ENCODE data around the gene PDZD2. TPM values are rescaled to one million over a fixed set of nuclear protein-coding genes. Genes with fewer than 3 reads are reported as not detected.

The PDZD2 gene
- total and polyA plus RNA-seq, 2 experiments from 2014 or later, result 8.3 to 16.9 TPM

DNA sequence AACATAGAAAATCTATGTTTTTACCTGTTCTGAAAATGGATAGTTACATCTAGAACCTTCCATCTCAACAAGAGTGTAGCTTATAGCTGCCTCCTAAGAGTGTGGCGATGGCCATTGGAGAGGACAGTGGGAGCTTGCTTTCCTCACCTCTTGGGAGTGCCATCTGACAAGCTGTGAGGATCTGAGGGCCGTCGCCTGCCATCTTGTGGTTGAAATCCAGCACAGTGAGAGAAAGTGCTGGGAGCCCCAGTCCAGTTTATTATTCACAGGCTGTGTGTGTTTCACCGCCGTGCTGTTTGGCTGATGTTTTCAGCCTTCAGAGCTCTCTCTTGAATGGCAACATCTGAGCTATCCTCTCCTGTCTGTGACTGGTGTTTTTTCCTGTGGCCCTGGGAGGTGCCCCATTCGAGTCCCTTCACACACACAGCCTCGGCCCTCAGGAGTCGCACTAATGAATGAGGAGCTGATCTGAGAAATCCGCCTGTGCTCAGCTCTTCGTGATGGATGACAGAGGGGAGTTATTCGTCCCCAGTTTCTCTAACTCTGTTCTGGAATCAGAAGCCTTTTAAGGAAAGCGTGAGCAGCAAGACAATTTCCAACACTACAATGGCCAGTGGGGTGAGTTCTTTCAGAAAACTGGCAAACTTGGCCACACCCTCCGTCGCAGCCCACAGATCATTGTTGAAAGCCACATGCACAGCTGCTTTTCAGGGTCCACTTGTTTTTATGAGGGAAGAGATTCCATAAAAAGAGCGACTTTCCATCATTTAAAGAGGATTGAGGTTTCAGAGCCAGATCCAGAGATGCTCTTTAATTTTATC lies 170.3 kb downstream of the PDZD2 start:
- H3K9me3 Mint-ChIP-seq, result no peaks in the 10 kb centered on the region
- Histone ChIP-seq H3F3A (replicated peaks; ENCODE audit: low read depth) (no peaks in the 10 kb centered on the region), H3K27ac (ENCODE audit: low read depth) (peak overlapping the region; percentile 23; the same call in 1 of the 2 replicates), H3K9me2 (ENCODE audit: insufficient read depth) (no peaks in the 10 kb centered on the region), H3K4me2 (no peak overlapping the region), H4K20me1 (replicated peaks; ENCODE audit: insufficient read depth) (no peaks in the 10 kb centered on the region), H3K79me2 (replicated peaks; ENCODE audit: insufficient read depth) (no peaks in the 10 kb centered on the region), H2AFZ (no peak overlapping the region; the same call in 1 of the 2 replicates), H3K4me1 (ENCODE audit: insufficient read depth) (no peaks in the 10 kb centered on the region; the same call in 1 of the 2 replicates), H3K36me3 (ENCODE audit: insufficient read depth) (no peaks in the 10 kb centered on the region), H3K27me3 (ENCODE audit: insufficient read depth) (no peaks in the 10 kb centered on the region), H3K4me3 (no peak overlapping the region)
- ATAC-seq (peak; percentile 99), DNase-seq (ENCODE audit: low spot score) (peak; percentile 86)
- no peaks in the 10 kb centered on the region for H3K27me3 Mint-ChIP-seq (ENCODE audit: insufficient read depth, low read depth, poor library complexity)
- no peak overlapping the region for H3K27ac Mint-ChIP-seq
- no peak overlapping the region for H3K4me3 Mint-ChIP-seq
- peaks cover 3% of the 10 kb centered on the region for H3K4me1 Mint-ChIP-seq
- no peaks in the 10 kb centered on the region for H3K36me3 Mint-ChIP-seq (ENCODE audit: low read depth)
- TF ChIP-seq, protein P1, sequence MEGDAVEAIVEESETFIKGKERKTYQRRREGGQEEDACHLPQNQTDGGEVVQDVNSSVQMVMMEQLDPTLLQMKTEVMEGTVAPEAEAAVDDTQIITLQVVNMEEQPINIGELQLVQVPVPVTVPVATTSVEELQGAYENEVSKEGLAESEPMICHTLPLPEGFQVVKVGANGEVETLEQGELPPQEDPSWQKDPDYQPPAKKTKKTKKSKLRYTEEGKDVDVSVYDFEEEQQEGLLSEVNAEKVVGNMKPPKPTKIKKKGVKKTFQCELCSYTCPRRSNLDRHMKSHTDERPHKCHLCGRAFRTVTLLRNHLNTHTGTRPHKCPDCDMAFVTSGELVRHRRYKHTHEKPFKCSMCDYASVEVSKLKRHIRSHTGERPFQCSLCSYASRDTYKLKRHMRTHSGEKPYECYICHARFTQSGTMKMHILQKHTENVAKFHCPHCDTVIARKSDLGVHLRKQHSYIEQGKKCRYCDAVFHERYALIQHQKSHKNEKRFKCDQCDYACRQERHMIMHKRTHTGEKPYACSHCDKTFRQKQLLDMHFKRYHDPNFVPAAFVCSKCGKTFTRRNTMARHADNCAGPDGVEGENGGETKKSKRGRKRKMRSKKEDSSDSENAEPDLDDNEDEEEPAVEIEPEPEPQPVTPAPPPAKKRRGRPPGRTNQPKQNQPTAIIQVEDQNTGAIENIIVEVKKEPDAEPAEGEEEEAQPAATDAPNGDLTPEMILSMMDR (conservative IDR thresholded peaks at IDR 0.05; ENCODE audit: low read depth in 2 of 2), result peak; percentile 77 to 98
- TF ChIP-seq, protein P2, sequence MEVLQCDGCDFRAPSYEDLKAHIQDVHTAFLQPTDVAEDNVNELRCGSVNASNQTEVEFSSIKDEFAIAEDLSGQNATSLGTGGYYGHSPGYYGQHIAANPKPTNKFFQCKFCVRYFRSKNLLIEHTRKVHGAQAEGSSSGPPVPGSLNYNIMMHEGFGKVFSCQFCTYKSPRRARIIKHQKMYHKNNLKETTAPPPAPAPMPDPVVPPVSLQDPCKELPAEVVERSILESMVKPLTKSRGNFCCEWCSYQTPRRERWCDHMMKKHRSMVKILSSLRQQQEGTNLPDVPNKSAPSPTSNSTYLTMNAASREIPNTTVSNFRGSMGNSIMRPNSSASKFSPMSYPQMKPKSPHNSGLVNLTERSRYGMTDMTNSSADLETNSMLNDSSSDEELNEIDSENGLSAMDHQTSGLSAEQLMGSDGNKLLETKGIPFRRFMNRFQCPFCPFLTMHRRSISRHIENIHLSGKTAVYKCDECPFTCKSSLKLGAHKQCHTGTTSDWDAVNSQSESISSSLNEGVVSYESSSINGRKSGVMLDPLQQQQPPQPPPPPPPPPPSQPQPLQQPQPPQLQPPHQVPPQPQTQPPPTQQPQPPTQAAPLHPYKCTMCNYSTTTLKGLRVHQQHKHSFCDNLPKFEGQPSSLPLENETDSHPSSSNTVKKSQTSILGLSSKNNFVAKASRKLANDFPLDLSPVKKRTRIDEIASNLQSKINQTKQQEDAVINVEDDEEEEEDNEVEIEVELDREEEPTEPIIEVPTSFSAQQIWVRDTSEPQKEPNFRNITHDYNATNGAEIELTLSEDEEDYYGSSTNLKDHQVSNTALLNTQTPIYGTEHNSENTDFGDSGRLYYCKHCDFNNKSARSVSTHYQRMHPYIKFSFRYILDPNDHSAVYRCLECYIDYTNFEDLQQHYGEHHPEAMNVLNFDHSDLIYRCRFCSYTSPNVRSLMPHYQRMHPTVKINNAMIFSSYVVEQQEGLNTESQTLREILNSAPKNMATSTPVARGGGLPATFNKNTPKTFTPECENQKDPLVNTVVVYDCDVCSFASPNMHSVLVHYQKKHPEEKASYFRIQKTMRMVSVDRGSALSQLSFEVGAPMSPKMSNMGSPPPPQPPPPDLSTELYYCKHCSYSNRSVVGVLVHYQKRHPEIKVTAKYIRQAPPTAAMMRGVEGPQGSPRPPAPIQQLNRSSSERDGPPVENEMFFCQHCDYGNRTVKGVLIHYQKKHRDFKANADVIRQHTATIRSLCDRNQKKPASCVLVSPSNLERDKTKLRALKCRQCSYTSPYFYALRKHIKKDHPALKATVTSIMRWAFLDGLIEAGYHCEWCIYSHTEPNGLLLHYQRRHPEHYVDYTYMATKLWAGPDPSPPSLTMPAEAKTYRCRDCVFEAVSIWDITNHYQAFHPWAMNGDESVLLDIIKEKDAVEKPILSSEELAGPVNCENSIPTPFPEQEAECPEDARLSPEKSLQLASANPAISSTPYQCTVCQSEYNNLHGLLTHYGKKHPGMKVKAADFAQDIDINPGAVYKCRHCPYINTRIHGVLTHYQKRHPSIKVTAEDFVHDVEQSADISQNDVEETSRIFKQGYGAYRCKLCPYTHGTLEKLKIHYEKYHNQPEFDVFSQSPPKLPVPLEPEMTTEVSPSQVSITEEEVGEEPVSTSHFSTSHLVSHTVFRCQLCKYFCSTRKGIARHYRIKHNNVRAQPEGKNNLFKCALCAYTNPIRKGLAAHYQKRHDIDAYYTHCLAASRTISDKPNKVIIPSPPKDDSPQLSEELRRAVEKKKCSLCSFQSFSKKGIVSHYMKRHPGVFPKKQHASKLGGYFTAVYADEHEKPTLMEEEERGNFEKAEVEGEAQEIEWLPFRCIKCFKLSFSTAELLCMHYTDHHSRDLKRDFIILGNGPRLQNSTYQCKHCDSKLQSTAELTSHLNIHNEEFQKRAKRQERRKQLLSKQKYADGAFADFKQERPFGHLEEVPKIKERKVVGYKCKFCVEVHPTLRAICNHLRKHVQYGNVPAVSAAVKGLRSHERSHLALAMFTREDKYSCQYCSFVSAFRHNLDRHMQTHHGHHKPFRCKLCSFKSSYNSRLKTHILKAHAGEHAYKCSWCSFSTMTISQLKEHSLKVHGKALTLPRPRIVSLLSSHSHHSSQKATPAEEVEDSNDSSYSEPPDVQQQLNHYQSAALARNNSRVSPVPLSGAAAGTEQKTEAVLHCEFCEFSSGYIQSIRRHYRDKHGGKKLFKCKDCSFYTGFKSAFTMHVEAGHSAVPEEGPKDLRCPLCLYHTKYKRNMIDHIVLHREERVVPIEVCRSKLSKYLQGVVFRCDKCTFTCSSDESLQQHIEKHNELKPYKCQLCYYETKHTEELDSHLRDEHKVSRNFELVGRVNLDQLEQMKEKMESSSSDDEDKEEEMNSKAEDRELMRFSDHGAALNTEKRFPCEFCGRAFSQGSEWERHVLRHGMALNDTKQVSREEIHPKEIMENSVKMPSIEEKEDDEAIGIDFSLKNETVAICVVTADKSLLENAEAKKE (CRISPR knock-in tag; IDR thresholded peaks at IDR 0.05), result no peak

Data from GM23338 (cell line).